ENCODE measurements around the gene IGF2. TPM values are rescaled to one million over a fixed set of nuclear protein-coding genes. Genes with fewer than 3 reads are reported as not detected.

IGF2 gene
- total RNA-seq, 4 donors from 2014 or later: 8.2 to 19.8 (median 12.2) TPM

DNA sequence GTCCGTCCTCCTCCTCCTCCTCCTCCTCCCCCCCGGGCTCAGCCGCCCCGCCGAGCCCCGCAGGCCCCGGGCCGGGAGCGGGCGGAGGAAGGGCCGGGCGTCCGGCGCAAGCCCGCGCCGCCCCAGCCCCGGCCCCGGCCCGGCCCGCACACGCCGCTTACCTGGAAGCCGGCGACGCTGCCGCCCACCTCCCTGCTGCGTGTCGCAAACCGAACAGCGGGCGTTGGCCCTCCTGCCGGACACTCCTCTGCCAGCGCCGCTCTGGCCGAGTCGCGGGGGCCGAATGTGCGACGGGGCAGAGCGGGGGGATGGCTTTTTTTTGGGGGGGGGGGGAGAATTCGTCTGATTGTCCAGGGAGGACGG is 1.1 kb downstream of the IGF2 start:
- Histone ChIP-seq H3K4me3 (peak overlapping the region in 3 of 4 donors; percentile 14 to 47 (median 17)), H3K27ac (peak overlapping the region in 1 of 4 donors; percentile 34)

GRCh38 chr11:2137202-2138067 is 1.8 kb downstream of the IGF2 start:
- peak; percentile 34 for DNase-seq
- in situ Hi-C loops (cut with MboI; ENCODE audit: low pct_ligation_motif_present in 1 of 4, low pct_unique_long_range_greater_than_20kb in 1 of 4, low sequenced_read_pairs in 3 of 4): no loop called here
- Histone ChIP-seq H3K27me3 (peaks cover 98% of the 10 kb centered on the region), H3K9me3 (no peaks in the 10 kb centered on the region), H3K4me3 (peak overlapping the region in 3 of 4 donors; percentile 14 to 47 (median 17)), H3K36me3 (no peaks in the 10 kb centered on the region), H3K4me1 (peaks cover 0 to 34% (median 8%) of the 10 kb centered on the region in 4 donors), H3K27ac (peak overlapping the region in 1 of 4 donors; percentile 34)
- intact Hi-C loops (cut with DNase I; ENCODE audit: low total_unique reads): no loop called here
- TF ChIP-seq POLR2A (IDR thresholded peaks at IDR 0.05): no peak
- TF ChIP-seq POLR2AphosphoS5 (IDR thresholded peaks at IDR 0.05): no peak
- TF ChIP-seq EP300 (IDR thresholded peaks at IDR 0.05; ENCODE audit: low read depth): no peak
- no peak for TF ChIP-seq CTCF (IDR thresholded peaks at IDR 0.05)
- WGBS, 2 donors (ENCODE audit: low coverage in 1 of 2): 5% methylated on average over 46 of the region's 50 CpGs; no CpG with 5 or more reads in 1 of the 2 donors

More for the DNA sequence above, 1.1 kb downstream of the IGF2 start:
- peaks cover 0 to 34% (median 8%) of the 10 kb centered on the region in 4 donors for H3K4me1 ChIP-seq
- no peaks in the 10 kb centered on the region for H3K9me3 ChIP-seq
- DNase-seq: no peak
- TF ChIP-seq EP300 (IDR thresholded peaks at IDR 0.05; ENCODE audit: low read depth) (no peak), POLR2AphosphoS5 (IDR thresholded peaks at IDR 0.05) (no peak), POLR2A (IDR thresholded peaks at IDR 0.05) (no peak), CTCF (IDR thresholded peaks at IDR 0.05) (no peak)
- peaks cover 99% of the 10 kb centered on the region for H3K27me3 ChIP-seq
- intact Hi-C loops (cut with DNase I; ENCODE audit: low total_unique reads) (no loop called here), in situ Hi-C loops (cut with MboI; ENCODE audit: low pct_ligation_motif_present in 1 of 4, low pct_unique_long_range_greater_than_20kb in 1 of 4, low sequenced_read_pairs in 3 of 4) (no loop called here)
- H3K36me3 ChIP-seq: no peaks in the 10 kb centered on the region
- 0 to 3% methylated on average over 1 to 23 of the region's 44 CpGs for WGBS, 2 donors (ENCODE audit: low coverage in 1 of 2)

DNA sequence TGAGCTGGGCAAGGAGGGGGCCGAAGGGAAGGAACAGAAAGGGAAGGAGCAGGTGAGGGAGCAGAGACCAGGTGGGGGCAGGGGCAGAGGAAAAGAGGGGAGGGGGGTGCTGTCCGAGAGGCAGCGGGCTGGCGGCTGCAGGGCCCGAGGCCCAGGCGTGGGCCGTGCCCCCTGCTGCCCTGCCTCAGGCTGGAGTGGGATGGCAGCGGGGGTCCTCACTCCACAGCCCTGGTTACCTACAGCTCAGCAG is 2.3 kb downstream of the IGF2 start:
- TF ChIP-seq POLR2AphosphoS5 (IDR thresholded peaks at IDR 0.05) (no peak), CTCF (IDR thresholded peaks at IDR 0.05) (no peak), POLR2A (IDR thresholded peaks at IDR 0.05) (no peak), EP300 (IDR thresholded peaks at IDR 0.05; ENCODE audit: low read depth) (no peak)
- 27 to 40% methylated on average over 3 to 8 of the region's 8 CpGs for WGBS, 2 donors (ENCODE audit: low coverage in 1 of 2)
- Histone ChIP-seq H3K9me3 (no peaks in the 10 kb centered on the region), H3K36me3 (no peaks in the 10 kb centered on the region), H3K4me3 (peak overlapping the region in 1 of 4 donors; percentile 9), H3K27me3 (peaks cover 93% of the 10 kb centered on the region), H3K4me1 (peaks cover 0 to 34% (median 8%) of the 10 kb centered on the region in 4 donors), H3K27ac (no peak overlapping the region)
- in situ Hi-C loops (cut with MboI; ENCODE audit: low pct_ligation_motif_present in 1 of 4, low pct_unique_long_range_greater_than_20kb in 1 of 4, low sequenced_read_pairs in 3 of 4) (no loop called here), intact Hi-C loops (cut with DNase I; ENCODE audit: low total_unique reads) (no loop called here)
- DNase-seq: no peak

GRCh38 chr11:2136209-2136951 is 2.8 kb downstream of the IGF2 start:
- Histone ChIP-seq H3K9me3 (no peaks in the 10 kb centered on the region), H3K4me1 (peaks cover 0 to 34% (median 8%) of the 10 kb centered on the region in 4 donors), H3K36me3 (no peaks in the 10 kb centered on the region), H3K27ac (no peak overlapping the region), H3K4me3 (peak overlapping the region in 1 of 4 donors; percentile 9), H3K27me3 (peaks cover 88% of the 10 kb centered on the region)
- 50 to 60% methylated on average over 2 to 24 of the region's 24 CpGs for WGBS, 2 donors (ENCODE audit: low coverage in 1 of 2)
- no peak for TF ChIP-seq CTCF (IDR thresholded peaks at IDR 0.05)
- no peak for TF ChIP-seq EP300 (IDR thresholded peaks at IDR 0.05; ENCODE audit: low read depth)
- TF ChIP-seq POLR2A (IDR thresholded peaks at IDR 0.05): no peak
- no peak for TF ChIP-seq POLR2AphosphoS5 (IDR thresholded peaks at IDR 0.05)
- DNase-seq: no peak
- intact Hi-C loops (cut with DNase I; ENCODE audit: low total_unique reads): no loop called here
- in situ Hi-C loops (cut with MboI; ENCODE audit: low pct_ligation_motif_present in 1 of 4, low pct_unique_long_range_greater_than_20kb in 1 of 4, low sequenced_read_pairs in 3 of 4): no loop called here
